ENCODE measurements around the gene CPPED1. TPM values are rescaled to one million over a fixed set of nuclear protein-coding genes. Genes with fewer than 3 reads are reported as not detected.

CPPED1 gene
- total RNA-seq, 2 experiments from 2014 or later = 3.9 to 6.0 TPM

- POLR2A ChIA-PET = no interaction called here
Measured at GRCh38 chr16:12747827-12748226, 55.9 kb downstream of the CPPED1 start.

GRCh38 chr16:12747261-12747660 is 56.4 kb downstream of the CPPED1 start:
- POLR2A ChIA-PET = no interaction called here
- CTCF ChIA-PET = interaction anchor here (1.6 kb wide), 1 partner anchor 32 kb away, joined by 3 read pairs; no protein-coding TSS in a partner anchor

More at GRCh38 chr16:12747827-12748226, 55.9 kb downstream of the CPPED1 start:
- CTCF ChIA-PET = interaction anchor here (1.6 kb wide), 1 partner anchor 33 kb away, joined by 3 read pairs; no protein-coding TSS in a partner anchor

- CTCF ChIA-PET = no interaction called here
- POLR2A ChIA-PET = no interaction called here
Measured at GRCh38 chr16:12744860-12745259, 58.8 kb downstream of the CPPED1 start.

GRCh38 chr16:12742741-12743140 is 60.9 kb downstream of the CPPED1 start:
- ChIA-PET CTCF (no interaction called here), POLR2A (no interaction called here)

GRCh38 chr16:12740986-12741610 is 62.6 kb downstream of the CPPED1 start:
- ChIA-PET CTCF (interaction anchor here (0.7 kb wide), 1 partner anchor 594 kb away, joined by 3 read pairs; no protein-coding TSS in a partner anchor), POLR2A (no interaction called here)

GRCh38 chr16:12739738-12740137 is 63.9 kb downstream of the CPPED1 start:
- POLR2A ChIA-PET = no interaction called here
- CTCF ChIA-PET = no interaction called here

GRCh38 chr16:12737563-12737962 is 66.1 kb downstream of the CPPED1 start:
- POLR2A ChIA-PET = no interaction called here

GRCh38 chr16:12735805-12736204 is 67.9 kb downstream of the CPPED1 start:
- CTCF ChIA-PET = interaction anchor here (0.6 to 1.0 kb wide), 2 partner anchors 52 to 1019 kb away, joined by 3 read pairs; no protein-coding TSS in a partner anchor
- POLR2A ChIA-PET = no interaction called here

More at GRCh38 chr16:12737563-12737962, 66.1 kb downstream of the CPPED1 start:
- CTCF ChIA-PET = no interaction called here

GRCh38 chr16:12732600-12732999 is 71.1 kb downstream of the CPPED1 start:
- ChIA-PET CTCF (interaction anchor here (0.5 kb wide), 1 partner anchor 180 kb away, joined by 3 read pairs; no protein-coding TSS in a partner anchor), POLR2A (no interaction called here)

GRCh38 chr16:12729448-12729847 is 74.2 kb downstream of the CPPED1 start:
- POLR2A ChIA-PET = no interaction called here
- CTCF ChIA-PET = interaction anchor here (0.6 kb wide), 1 partner anchor 75 kb away, joined by 3 read pairs; no protein-coding TSS in a partner anchor

- ChIA-PET POLR2A (no interaction called here), CTCF (interaction anchor here (0.6 kb wide), 1 partner anchor 39 kb away, joined by 3 read pairs; no protein-coding TSS in a partner anchor)
Measured at GRCh38 chr16:12728469-12728868, 75.2 kb downstream of the CPPED1 start.

GRCh38 chr16:12724226-12724625 is 79.5 kb downstream of the CPPED1 start:
- CTCF ChIA-PET = no interaction called here

GRCh38 chr16:12723681-12724080 is 80.0 kb downstream of the CPPED1 start:
- ChIA-PET CTCF (no interaction called here), POLR2A (no interaction called here)

More at GRCh38 chr16:12724226-12724625, 79.5 kb downstream of the CPPED1 start:
- POLR2A ChIA-PET = no interaction called here

GRCh38 chr16:12721841-12722421 is 81.8 kb downstream of the CPPED1 start:
- POLR2A ChIA-PET = no interaction called here
- CTCF ChIA-PET = no interaction called here

- ChIA-PET POLR2A (no interaction called here), CTCF (no interaction called here)
Measured at GRCh38 chr16:12719972-12720371, 83.7 kb downstream of the CPPED1 start.

- ChIA-PET POLR2A (no interaction called here), CTCF (no interaction called here)
Measured at GRCh38 chr16:12716658-12717057, 87.0 kb downstream of the CPPED1 start.

- POLR2A ChIA-PET = no interaction called here
- CTCF ChIA-PET = no interaction called here
Measured at GRCh38 chr16:12709807-12710206, 93.9 kb downstream of the CPPED1 start.

GRCh38 chr16:12708266-12708665 is 95.4 kb downstream of the CPPED1 start:
- POLR2A ChIA-PET = no interaction called here
- CTCF ChIA-PET = no interaction called here

GRCh38 chr16:12706628-12707027 is 97.1 kb downstream of the CPPED1 start:
- CTCF ChIA-PET = no interaction called here
- POLR2A ChIA-PET = no interaction called here

GRCh38 chr16:12704492-12705111 is 99.1 kb downstream of the CPPED1 start:
- ChIA-PET POLR2A (no interaction called here), CTCF (no interaction called here)

- POLR2A ChIA-PET = no interaction called here
- CTCF ChIA-PET = no interaction called here
Measured at GRCh38 chr16:12703935-12704334, 99.8 kb downstream of the CPPED1 start.

Data from activated CD8-positive, alpha-beta memory T cell treated with anti-CD3 and anti-CD28 coated beads for 36 hours (primary cell).